ENCODE results near the gene NEMP2. TPM values are rescaled to one million over a fixed set of nuclear protein-coding genes. Genes with fewer than 3 reads are reported as not detected.

The NEMP2 gene
- total and polyA plus RNA-seq, 2 of the 8 experiments (the other 6 are each of a cell fraction or from before 2014, with no cell fraction given), result 3.1 to 5.3 TPM

DNA sequence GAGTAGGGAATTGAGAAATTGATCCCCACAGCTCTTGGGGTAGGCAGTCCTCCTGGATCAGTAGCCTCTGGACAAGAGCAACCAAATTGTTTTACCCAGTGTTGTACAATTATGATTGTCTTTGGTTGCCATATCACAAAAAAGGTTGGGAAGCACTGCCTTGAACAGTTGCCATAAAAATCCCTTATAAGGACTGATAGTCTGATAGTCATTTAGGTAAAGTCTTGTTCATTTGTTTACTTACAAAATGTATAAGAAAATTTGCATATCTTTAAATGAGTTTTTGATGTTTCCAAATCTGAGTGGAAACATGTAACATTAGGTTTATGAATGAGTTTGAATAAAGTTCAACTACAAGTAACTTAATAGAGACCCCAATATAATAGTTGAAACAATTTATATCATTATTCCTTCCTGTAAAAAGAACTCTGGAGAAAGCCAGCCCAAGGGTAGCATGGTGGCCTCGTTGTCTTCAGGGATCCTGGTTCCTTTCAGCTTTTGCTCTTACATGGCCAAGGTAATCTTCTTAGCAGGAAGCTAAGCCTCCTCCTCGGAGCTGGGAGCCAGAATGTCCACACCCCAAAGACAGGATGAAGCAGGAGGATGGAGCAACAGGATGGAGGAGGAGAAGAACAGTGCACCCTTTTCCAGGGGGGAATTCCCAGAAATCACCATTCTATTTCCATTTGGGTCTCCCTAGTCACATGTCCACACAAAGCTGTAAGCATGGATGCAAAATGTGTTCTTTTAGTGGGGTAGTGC lies 35.7 kb upstream of the NEMP2 start:
- no peak overlapping the region for H2BK20ac ChIP-seq (ENCODE audit: low read length)
- no peaks in the 10 kb centered on the region for H3K79me1 ChIP-seq (ENCODE audit: low read depth, low read length)
- H3K14ac ChIP-seq (ENCODE audit: insufficient read length), result no peak overlapping the region
- no peak overlapping the region for H4K5ac ChIP-seq (ENCODE audit: insufficient read length, low read depth, low read length)
- POLR2A ChIA-PET (ENCODE audit: partially characterized antibody), result no interaction called here
- H2AK5ac ChIP-seq (ENCODE audit: low read depth, low read length), result no peak overlapping the region
- no peak overlapping the region for H2BK120ac ChIP-seq (replicated peaks; ENCODE audit: low read depth, low read length)
- no peak overlapping the region for H2BK5ac ChIP-seq (ENCODE audit: low read depth, low read length)
- CTCF ChIA-PET (ENCODE audit: partially characterized antibody), result interaction anchor here (2.6 kb wide), 1 partner anchor 109 kb away, joined by 9 read pairs; no protein-coding TSS in a partner anchor
- H2BK12ac ChIP-seq (ENCODE audit: low read depth, low read length), result no peak overlapping the region
- H3K4ac ChIP-seq (replicated peaks; ENCODE audit: insufficient read length, low read depth, low read length), result no peak overlapping the region
- no peak overlapping the region for H3K4me2 ChIP-seq (ENCODE audit: insufficient read depth in 1 of 2, low read depth in 2 of 2, low read length in 2 of 2)
- no peak overlapping the region for H2AFZ ChIP-seq (ENCODE audit: low read length)
- no peak overlapping the region for H3K4me3 ChIP-seq (ENCODE audit: extremely low read depth in 1 of 4, insufficient read depth in 2 of 4, low read depth in 3 of 4, low read length in 4 of 4)
- no peak overlapping the region for H3K18ac ChIP-seq (ENCODE audit: extremely low read depth, low read length)
- no peaks in the 10 kb centered on the region for H3K79me2 ChIP-seq (ENCODE audit: control insufficient read depth in 1 of 2, insufficient read depth in 2 of 2, low read length in 2 of 2)
- no peaks in the 10 kb centered on the region for H4K20me1 ChIP-seq (replicated peaks in 1 of 2; ENCODE audit: control insufficient read depth in 1 of 2, insufficient read depth in 2 of 2, low read length in 2 of 2)
- no peaks in the 10 kb centered on the region for H3K23me2 ChIP-seq (ENCODE audit: low read depth, low read length)
- no peaks in the 10 kb centered on the region for H3K27me3 ChIP-seq (replicated peaks in 1 of 4; ENCODE audit: control insufficient read depth in 3 of 4, extremely low read depth in 1 of 4, insufficient read depth in 3 of 4, low read length in 3 of 4)
- H4K8ac ChIP-seq (ENCODE audit: extremely low read depth, insufficient read depth, low read length), result no peak overlapping the region
- H2BK15ac ChIP-seq (ENCODE audit: low read length), result no peak overlapping the region
- DNase-seq (ENCODE audit: low read depth in 1 of 2, low spot score in 2 of 2), result no peak
- no peak for FAIRE-seq
- H3K9ac ChIP-seq (replicated peaks in 1 of 4; ENCODE audit: extremely low read depth in 1 of 4, low read depth in 3 of 4, low read length in 3 of 4), result no peak overlapping the region
- H3K36me3 ChIP-seq (ENCODE audit: control insufficient read depth in 2 of 4, insufficient read depth in 4 of 4, low read length in 3 of 4), result no peaks in the 10 kb centered on the region
- TF ChIP-seq SIRT6 (IDR thresholded peaks at IDR 0.05; ENCODE audit: low read length), result no peak
- TF ChIP-seq ASH2L (IDR thresholded peaks at IDR 0.05; ENCODE audit: low read length), result no peak
- TF ChIP-seq EZH2 (IDR thresholded peaks at IDR 0.05; ENCODE audit: low read depth, low read length, severe bottlenecking), result no peak
- no peak for TF ChIP-seq CEBPB (IDR thresholded peaks at IDR 0.05; ENCODE audit: low read depth, low read length)
- TF ChIP-seq, protein P1, sequence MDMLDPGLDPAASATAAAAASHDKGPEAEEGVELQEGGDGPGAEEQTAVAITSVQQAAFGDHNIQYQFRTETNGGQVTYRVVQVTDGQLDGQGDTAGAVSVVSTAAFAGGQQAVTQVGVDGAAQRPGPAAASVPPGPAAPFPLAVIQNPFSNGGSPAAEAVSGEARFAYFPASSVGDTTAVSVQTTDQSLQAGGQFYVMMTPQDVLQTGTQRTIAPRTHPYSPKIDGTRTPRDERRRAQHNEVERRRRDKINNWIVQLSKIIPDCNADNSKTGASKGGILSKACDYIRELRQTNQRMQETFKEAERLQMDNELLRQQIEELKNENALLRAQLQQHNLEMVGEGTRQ (IDR thresholded peaks at IDR 0.05; ENCODE audit: low read length), result no peak
- no peak for TF ChIP-seq RAD21 (IDR thresholded peaks at IDR 0.05 in 1 of 2, conservative IDR thresholded peaks at IDR 0.05 in 1 of 2; ENCODE audit: low read depth in 2 of 2, low read length in 2 of 2)
- no peak for TF ChIP-seq RBBP5 (IDR thresholded peaks at IDR 0.05; ENCODE audit: borderline replicate concordance, low read depth, low read length)
- 94% methylated on average over 2 of the region's 2 CpGs; no CpG with 5 or more reads in 1 of the 2 experiments for WGBS, 2 experiments (ENCODE audit: extremely low coverage in 1 of 2, insufficient coverage in 1 of 2, insufficient read length in 1 of 2, insufficient replicate concordance in 2 of 2, low coverage in 1 of 2, low lambda C conversion rate in 2 of 2, missing lambda C conversion rate in 1 of 2)
- H3K9me3 ChIP-seq (ENCODE audit: insufficient read depth in 2 of 2, low read depth in 1 of 2, low read length in 1 of 2), result no peaks in the 10 kb centered on the region; a peak in 1 of 4 replicates
- H3K4me1 ChIP-seq (replicated peaks in 1 of 4; ENCODE audit: control insufficient read depth in 3 of 4, insufficient read depth in 4 of 4, low read length in 3 of 4), result no peaks in the 10 kb centered on the region
- H3K23ac ChIP-seq (ENCODE audit: insufficient read length), result no peak overlapping the region
- H4K91ac ChIP-seq (replicated peaks; ENCODE audit: insufficient read length, low read length), result no peak overlapping the region
- H3K27ac ChIP-seq (ENCODE audit: low read depth, low read length), result no peak overlapping the region
- H3K56ac ChIP-seq (replicated peaks; ENCODE audit: insufficient read length, low read depth, low read length), result no peak overlapping the region

All from H1 (cell line).